OCI-M2 (cell line): ENCODE results near the gene TRIM37.
A peak's percentile ranks its signal among the peaks of the same experiment; 100 is the strongest.
"Not testable (repeated sequence)": the region's sequence is repeated elsewhere in the genome, so short reads cannot be mapped to it uniquely, and the experiment has no call there.

Source experiments
- DNase-seq: peaks from one replicate; lab custom pipeline; 2025; ENCODE audit not compliant: unreplicated experiment; lab: John Stamatoyannopoulos, UW

The TRIM37 gene, protein sequence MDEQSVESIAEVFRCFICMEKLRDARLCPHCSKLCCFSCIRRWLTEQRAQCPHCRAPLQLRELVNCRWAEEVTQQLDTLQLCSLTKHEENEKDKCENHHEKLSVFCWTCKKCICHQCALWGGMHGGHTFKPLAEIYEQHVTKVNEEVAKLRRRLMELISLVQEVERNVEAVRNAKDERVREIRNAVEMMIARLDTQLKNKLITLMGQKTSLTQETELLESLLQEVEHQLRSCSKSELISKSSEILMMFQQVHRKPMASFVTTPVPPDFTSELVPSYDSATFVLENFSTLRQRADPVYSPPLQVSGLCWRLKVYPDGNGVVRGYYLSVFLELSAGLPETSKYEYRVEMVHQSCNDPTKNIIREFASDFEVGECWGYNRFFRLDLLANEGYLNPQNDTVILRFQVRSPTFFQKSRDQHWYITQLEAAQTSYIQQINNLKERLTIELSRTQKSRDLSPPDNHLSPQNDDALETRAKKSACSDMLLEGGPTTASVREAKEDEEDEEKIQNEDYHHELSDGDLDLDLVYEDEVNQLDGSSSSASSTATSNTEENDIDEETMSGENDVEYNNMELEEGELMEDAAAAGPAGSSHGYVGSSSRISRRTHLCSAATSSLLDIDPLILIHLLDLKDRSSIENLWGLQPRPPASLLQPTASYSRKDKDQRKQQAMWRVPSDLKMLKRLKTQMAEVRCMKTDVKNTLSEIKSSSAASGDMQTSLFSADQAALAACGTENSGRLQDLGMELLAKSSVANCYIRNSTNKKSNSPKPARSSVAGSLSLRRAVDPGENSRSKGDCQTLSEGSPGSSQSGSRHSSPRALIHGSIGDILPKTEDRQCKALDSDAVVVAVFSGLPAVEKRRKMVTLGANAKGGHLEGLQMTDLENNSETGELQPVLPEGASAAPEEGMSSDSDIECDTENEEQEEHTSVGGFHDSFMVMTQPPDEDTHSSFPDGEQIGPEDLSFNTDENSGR

DNA sequence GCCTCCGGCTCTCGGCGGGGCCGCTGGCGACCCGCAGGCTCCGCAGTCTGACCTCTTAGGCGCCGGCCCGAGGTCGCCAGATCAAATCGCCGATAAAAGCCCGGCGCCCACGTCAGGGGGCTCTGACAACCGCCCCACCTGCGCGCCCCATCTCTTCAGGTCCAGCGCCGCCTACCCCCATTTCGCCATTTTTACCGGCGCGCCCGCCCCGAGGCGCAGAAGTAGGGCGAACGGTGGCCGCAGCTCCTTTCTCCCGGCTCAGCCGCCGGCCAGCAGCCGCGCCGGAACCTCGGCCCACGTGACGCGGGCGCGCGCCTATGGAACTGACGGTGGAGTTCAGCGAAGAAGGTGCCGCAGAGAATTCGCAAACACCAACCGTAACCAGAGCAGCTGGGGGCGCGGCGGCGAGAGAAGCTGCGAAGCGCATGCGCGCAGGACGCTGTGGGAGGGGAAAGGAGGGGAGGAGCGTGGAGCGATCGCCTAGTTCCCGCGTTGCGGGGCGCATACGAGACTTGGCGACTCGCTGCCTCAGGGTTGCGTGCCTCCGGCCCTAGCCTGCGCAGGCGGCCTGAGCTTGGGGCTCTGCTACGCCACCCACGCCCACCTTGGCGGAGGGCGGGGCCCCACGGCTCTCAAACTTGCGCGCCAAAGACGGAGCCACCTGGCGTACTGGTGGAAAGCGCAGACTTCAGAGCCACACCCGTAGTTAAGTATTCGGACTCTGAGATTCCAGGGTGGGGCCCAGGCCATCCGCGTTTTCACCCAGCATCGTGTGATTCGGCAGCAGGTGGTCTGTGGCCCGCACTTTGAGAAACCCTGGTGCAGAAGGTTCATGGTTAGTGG, at the start of gene TRIM37:
TSS of gene TRIM37 (minus strand) at position 418 of the 843 bp plus-strand sequence. CDS start 419 bp downstream, outside the sequence.
- peak; percentile 82 for DNase-seq

DNA sequence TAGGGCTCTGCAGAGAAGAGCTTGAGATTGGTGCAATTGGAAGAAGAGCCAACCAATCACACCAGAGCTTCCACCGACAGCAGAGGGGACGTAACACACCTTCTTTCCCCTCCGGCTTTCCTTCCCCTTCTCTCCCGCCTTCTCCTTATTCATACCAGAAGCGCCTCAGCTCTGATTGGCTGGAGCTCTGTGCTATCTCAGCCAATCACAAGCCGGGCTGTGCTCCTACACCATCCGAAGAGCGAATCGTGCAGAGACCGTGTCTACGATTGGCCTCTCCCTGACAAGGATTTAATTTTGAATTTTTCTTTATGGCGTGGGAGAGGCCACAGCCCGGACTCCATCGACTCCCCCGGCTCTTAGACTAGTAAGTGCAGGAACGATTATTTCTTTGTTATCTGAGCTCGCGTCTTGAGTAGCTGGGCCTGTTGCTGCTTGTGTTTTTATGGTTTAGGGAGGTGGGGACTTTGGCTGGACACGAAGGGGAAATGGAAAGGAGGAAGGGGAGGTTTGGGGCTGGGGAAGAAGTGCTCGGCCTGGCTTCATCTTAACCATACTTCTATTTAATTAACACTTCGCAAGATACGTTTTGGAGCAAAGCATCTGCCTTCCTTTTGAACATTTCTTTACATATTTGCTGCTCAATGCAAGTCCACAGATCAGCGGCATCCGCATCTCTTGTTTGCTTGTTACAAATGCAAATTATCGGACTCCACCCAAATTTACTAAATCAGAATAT, 48.9 kb upstream of the TRIM37 start, which contains the start of gene PRR11:
TSS of gene PRR11 (plus strand) at position 308 of the 739 bp plus-strand sequence. CDS start 14,007 bp downstream, outside the sequence.
- peak; percentile 92 for DNase-seq

DNA sequence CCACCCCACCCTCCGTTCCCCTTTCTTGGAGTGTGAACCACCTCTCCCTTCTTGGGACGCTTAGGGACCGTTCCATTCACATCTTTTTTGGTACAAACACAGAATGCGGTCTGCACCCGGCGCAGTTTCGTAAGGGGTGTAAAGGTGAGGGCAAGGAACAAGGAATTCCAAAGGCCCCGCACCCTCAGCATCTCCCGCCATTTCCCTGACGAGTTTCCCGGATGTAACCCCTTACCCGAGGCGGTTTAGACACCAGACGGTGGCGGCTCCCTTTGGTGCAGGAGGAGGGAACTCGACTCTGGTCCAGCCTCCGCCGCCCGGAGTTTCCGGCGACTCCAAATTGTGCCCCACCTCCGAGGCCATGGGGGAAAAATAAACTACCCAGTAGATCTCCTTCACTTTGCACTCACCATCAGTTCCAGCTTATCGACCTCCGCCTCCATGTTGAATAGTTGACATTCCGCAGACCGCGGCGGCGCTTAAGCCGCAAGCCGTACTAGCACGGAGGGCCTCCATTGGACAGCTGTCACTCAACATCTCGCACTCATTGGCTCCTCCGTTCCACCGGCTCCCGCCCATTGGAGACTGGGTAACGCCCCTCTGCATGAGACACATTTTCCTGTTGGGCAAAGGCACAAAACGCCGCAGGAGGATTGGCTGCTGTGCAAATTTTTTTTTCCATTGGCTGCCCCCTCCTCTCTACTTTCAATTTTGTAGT, 48.2 kb upstream of the TRIM37 start, which contains the start of gene SKA2:
TSS of gene SKA2 (minus strand) at position 466 of the 718 bp plus-strand sequence. CDS start at position 443, 23 bp downstream.
- DNase-seq, result no peak

DNA sequence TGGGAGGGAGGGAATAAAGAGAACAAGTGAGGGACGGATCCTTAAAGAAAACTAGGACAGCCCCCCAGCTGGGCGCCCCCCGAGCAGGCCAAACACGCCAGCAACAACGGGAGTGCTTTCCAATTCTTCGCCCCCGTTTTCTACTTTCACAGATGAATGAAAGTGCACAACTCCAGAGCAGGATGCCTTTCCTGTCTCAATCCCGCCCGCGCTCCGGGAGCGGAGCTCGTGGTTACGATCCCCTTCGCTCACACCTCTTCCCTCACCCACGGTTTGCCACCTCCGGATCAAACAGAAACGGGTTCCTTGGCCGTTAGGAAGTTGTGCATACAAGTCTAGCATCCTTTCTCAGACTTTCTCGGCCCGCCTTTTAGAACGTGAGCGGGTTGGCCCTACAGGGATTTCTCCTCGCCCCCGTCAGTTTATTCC, 47.6 kb upstream of the TRIM37 start:
- DNase-seq, result no peak

DNA sequence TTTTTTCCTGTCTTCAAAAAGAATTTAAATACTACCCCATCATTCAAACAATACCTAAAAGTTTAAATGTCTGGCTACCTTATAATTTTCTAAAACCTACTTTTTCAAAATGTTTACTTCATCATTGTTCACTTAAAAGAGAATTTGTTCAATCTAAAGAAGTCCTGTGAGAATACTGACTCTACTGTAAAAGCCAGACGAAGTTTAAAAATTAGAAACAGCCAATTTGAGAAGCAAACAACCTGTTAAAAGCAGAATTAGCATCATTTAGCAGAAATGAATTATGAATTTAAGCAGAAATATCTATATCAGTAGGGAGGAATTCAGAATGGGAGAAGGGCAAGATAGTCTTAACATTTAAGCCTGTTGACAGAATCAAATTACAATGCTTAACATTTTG, 46.2 kb upstream of the TRIM37 start:
- DNase-seq, result no peak

DNA sequence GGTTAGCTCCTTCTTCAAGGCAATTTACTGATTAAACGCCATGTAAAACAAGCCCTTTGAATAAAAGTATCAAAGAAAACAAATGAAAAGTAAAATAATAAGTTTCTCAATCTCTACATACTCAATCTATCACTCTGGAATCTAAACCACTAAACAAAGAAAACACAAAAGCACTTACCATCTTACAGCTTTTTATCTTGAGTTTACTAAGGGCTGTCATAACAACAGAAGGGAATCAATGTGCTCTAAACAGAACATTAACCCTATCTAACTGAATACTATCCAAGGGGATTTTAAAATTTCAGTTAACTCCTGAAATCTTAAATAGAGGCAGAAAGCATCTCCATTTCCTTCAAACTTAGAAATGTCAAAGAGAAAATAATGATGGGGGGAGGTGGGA, 44.9 kb upstream of the TRIM37 start:
- no peak for DNase-seq

DNA sequence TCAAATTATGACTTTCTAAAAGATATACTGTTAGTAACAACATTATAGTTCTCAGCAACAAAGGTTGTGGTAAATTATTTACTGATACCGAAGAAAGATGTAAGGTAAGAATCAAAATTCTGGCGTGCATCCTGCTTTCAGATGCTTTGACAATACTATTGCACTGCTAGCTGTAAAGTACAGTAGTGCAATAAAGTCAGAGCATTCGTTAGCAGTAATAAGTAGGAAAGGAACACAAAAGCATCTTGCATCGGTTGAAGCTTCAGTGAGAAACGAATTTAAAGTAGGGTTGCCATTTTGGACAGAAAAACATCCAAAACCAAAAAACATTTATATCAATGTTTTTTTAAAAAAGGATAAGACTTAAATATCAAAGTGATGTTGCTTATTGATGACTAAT, 44.3 kb upstream of the TRIM37 start:
- DNase-seq, result no peak

DNA sequence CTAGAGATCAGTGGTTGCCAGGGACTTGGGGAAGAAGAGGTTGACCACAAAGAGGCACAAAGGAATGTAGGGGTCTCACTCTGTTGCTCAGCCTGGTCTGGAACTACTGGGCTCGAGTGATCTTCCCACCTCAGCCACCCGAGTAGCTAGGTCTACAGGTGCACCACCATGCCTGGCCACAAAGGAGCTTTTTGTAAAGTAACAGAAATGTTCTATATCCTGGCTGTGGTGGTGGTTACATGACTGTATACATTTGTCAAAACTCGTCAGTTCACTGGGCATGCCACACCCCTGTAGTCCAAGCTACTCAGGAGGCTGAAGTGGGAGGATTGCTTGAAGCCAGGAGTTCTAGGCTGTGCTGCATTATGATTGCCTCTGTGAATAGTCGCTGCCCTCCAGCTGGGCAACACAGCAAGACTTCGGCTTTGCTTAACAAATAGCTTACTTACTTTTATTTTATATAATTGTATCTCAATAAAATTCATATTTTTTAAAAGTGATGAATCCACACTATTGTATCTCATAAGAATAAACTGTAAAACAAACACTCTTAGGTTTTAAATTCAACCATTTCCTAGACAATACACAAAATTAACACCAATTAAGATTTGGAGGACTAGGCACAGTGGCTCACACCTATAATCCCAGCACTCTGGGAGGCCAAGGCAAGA, 43.3 kb upstream of the TRIM37 start:
- no peak for DNase-seq

DNA sequence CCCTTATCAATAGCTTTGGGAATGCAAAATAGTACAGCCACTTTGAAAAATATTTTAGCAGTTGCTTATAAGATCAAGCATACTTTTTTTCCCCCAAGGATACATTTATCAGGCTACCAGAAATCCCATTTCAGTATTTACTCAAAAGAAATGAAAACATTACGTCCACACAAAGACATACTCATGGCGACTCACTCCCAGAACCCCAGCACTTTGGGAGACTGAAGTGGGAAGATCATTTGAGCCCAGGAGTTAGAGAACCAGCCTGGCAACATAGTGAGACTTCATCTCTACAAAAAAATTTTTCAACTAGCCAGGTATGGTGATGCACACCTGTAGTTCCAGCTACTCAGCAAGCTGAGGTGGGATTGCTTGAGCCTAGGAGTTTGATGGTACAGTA, 42.4 kb upstream of the TRIM37 start:
- DNase-seq, result no peak

DNA sequence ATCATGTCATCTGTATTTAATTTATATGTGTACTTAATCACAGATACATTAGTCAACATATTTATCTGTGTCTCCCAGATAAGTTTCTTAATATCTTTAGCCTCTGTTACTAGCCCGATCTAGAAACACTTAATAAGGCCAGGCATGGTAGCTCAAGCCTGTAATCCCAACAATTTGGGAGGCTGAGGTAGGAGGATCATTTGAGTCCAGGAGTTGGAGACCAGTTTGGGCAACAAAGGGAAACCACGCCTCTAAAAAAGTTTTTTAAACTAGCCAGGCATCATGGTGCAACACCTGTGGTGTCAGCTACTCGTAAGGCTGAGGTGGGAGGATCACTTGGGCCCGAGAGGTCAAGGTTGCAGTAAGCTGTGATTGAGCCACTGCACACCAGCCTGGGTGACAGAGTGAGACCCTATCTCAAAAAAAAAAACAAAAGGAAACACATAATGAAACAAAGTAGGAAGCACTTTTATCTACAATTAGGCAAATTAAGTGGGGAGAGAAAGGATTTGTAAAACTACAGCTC, 39.0 kb upstream of the TRIM37 start:
- DNase-seq, result no peak

DNA sequence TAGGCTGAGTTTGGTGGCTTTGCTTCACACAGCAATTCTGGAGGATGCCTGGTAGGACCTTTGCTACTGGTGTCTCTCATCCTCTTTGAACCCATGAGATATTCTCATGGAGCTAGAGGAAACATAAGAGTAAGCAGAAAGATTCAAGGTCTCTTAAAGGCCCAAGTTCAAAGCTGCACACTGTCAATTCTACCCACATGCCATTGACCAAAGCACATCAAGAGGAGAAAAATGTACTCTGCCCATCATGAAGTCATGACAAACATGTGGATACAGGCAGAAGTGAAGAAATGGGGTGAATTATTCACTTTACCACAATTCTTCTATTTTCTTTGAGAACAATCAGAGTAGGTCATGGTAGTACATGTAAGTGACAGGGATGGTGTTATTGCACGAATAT, 35.2 kb upstream of the TRIM37 start:
- DNase-seq, result no peak

DNA sequence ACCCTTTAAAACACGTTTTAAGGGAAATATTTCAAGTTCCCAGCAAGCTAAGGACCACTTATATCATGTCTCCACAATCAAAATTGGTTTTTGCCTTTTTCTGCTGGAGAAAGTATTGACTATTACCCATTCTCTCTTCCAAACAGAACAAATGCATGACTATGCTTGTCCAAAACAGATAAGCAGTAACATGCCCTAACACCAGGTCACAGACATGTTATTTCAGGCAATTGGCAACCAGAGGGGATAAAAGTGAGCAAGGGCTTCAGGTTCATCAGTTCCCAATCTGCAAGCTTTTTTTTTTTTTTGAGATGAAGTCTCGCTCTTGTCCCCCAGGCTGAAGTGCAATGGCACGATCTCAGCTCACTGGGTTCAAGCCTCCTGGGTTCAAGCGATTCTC, 33.3 kb upstream of the TRIM37 start:
- DNase-seq, result no peak

DNA sequence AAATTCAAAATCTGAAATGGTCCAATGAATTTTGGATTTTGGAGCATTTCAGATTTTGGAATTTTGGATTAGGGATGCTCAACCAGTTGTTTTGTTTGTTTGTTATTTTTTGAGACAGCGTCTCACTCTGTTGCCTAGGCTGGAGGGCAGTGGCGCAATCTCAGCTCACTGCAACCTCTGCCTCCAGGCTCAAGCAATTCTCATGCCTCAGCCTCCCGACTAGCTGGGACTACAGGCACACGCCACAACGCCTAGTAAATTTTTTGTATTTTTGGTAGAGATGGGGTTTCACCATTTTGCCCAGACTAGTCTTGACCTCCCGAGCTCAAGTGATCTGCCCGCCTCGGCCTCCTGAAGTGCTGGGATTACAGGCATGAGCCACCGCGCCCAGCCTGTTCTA, 31.7 kb upstream of the TRIM37 start:
- DNase-seq, result not testable (repeated sequence)

DNA sequence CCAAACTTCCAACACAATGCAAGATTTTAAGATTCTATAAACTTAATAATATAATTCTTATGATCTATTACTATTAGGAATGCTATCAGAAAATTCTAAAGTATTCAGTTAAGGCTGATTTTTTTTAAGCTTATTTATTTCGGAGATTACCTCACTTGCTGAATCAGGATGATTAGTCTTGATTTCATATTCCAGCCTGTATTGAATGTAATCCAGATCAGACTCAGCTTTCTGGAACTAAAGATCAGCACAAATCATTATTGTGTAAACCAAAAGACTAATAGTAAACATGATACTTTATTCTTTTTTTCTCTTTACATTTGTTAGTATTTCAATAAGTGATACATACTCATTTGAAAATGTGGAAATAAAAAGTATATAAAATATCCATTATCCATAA, 24.5 kb upstream of the TRIM37 start:
- DNase-seq, result no peak

DNA sequence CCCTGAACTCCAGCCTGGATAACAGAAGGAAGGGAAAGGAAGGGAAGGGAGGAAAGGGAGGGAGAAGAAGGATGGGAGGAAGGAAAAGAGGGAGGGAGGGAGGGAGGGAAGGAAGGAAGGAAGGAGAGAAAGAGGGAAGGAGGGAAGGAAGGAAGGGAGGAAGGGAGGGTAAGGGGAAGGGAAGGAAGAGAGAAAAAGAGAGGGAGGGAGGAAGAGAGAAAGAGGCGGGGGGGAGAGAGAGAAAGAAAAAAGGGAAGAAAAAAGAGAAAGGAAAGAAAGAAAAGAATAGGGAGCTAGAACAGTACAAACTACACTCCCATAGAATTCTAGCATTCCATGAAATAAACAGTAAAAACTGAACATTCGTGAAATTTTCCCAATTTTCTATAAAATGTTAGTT, 23.1 kb upstream of the TRIM37 start:
- no peak for DNase-seq

DNA sequence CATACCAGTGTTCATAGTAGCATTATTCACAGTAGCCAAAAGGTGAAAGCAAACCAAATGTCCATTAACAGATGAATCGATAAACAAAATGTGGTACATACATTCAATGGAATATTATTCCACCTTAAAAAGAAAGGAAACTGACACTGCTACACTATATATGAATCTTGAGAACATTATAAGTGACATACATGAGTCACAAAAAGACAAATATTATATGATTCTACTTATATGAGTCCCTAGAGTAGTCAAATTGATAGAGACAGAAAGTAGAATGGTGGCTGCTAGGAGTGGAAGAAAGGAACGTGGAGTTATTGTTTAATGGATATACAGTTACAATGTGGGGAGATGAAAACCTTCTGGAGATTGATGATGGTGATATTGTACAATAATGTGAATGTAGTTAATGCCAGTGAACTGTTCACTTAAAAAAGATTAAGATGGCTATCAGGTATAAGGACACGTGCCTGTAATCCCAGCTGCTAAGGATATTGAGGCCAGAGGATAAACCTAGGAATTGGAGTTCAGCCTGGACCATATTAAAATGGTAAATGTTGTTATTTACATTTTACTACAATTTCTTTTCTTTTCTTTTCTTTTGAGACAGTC, 20.2 kb upstream of the TRIM37 start:
- no peak for DNase-seq

DNA sequence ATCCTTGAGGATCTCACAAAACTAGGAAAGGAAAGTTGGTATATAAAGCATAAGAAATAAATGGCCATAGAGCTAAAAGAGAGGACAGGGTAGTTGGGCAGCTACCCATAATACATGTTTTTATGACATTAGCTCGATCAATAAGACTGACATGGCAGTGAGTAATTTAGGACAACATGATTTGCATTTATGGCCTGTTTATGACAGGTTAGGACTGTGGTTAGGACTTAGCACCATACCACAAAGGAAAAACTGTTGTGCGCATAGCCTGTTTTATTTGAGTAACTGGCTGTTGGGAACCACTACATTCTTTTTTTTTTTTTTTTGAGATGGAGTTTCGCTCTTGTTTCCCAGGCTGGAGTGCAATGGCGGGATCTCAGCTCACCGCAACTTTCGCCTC, 18.0 kb upstream of the TRIM37 start:
- DNase-seq, result no peak

DNA sequence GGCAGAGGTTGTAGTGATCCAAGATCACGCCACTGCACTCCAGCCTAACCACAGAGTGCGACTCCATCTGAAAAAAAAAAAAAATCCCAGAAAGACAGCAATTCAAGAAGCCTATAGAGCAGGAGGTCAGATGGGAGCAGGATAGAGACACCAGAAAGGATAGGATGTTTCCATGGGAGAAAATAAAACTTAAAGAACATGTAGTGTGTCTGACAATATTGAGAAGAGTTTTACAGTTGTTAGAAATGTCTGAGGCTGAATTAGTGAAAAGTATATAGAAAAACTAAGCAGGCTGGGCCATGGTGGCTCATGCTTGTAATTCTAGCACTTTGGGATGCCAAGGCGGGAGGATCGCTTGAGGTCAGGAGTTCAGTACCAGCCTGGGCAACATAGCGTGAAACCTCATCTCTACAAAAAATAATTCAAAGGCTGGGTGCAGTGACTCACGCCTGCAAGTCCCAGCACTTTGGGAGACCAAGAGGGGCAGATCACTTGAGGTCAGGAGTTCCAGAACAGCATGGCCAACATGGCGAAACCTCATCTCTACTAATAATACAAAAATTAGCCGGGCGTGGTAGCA, 15.3 kb upstream of the TRIM37 start:
- no peak for DNase-seq
